HK-2 (cell line): Measurements from ENCODE around the gene RELN.
"Not testable (repeated sequence)": the region's sequence is repeated elsewhere in the genome, so short reads cannot be mapped to it uniquely, and the experiment has no call there.

Experiments used
- DNase-seq: peaks from one replicate; pipeline ENCODE4 v3.0.0-alpha.2; 2018; ENCODE audit not compliant: unreplicated experiment

Gene RELN

DNA sequence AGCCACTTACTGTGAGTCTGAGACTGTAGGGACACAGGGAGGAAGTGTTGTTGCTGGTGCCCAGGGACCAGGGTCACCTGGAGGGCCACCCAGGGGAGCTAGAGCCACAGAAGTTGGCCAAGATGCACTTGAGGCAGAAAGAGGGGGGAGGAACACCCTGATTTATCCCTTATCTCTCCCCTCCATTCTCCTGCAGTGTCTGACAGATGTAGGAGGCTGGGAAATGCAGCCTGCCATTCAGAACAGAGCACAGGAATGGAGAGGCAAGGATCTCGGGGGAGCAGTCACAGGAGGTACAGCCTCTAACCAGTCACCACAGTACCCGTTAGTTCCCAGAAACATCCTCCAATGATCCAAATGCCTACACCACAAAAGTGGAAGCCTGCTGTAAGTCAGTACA, 425.0 kb downstream of the RELN start:
- DNase-seq: no peak

DNA sequence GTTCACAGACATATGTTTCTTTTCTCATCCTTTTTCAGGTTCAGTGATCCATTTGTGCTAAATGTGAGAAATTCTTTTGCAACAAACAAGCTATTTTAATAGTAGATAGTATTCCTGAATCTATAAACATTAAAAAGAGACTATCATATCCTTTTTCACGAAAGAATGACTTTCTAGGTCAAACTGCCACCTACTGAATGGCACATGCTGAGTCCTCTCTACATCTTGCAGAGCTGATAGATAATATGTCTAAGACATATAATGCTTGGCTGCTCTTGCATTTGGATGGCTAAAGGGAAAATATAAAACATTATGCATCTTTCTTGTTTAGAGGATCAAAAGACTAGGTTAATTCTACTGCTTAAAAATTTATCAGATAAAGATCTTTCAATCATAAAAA, 429.3 kb downstream of the RELN start:
- DNase-seq: no peak

DNA sequence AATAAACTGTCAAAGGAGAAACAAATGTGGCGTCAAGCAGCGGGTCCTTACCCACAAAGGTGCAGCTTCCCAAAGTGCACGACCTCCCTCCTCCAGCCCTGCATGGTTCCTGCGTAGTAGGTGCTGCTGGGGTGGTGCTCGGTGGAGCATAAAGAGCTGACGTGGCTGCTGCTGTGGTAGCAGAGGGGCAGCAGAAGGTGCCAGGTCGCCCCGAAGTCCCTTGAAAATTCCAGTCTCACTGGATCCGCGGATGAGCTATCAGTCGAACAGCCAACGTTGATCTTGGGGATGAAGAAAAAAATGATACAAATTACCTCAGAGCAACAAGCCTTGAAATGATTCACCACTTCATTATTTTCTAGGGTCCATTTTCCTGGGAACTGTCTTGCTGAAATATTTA, 438.4 kb downstream of the RELN start:
- no peak for DNase-seq

DNA sequence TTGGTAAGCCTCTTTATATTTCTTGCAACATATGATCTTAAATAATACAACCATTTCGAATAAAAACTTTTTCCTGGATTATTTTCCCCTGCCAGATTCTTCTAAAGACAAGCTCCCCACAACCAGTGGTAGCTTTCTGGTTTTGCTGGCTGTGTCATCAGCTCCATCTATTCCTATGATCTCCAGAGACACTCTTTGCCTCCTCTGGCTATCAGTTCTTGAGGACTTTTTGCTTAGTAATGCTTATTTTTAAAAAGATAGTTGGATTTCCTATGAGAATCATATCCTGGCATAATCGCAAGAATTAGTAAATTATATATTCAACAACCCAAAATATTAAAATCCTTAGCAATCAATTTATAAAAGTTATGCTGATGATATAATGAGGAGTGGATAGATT, 439.7 kb downstream of the RELN start:
- DNase-seq: no peak

DNA sequence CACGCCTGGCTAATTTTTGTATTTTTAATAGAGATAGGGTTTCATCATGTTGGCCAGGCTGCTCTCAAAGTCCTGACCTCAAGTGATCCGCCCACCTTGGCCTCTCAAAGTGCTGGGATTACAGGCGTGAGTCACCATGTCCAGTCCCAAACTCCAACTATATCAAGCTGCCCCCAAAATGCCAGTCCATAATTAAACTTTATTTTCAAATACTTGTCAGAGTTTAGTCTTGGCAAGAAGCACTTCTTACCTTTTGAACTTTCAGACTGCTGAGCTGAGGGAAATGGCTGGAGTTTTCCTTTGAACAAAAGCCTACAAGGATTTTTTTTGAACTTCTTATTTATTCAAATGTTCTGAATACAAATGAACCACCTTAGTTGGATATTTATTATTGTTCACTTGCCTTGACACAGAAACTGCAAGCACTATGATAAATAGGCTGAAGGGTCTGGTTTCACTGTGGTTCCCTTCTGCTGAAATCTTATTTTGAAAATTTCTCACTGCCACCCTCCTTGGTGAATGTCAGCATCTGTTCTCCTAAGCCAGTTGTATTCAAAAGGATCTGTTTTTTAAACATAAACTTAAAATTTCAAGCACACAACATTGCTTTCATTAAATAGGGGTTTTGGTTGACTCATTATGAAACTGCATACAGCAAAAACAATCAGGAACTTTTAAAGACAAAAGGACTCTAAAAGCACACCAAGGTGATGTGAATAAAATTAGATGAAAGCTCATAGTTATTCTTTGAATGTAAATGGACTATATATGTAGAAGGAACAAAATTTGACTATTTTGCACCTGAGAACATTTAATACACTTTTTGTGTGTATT, 441.8 kb downstream of the RELN start:
- DNase-seq: no peak

DNA sequence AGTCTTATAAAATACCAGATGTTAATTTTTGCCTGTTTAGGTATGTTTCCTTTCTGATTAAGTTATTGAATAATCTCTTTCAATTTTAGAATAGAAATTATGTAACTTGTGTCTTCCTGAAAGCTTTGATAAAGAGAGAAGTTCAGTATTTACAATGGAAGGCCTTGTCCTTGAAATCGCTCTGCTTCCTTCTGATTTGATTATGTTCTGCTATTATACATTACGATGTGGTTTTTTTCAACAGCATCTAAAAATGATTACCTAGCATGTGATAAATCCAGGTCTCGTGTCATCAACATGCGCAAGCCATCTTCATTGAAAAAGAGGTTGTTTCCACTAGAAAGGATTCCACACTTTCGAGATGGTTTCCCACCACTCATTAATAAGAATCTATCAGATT, 447.0 kb downstream of the RELN start:
- DNase-seq: no peak

DNA sequence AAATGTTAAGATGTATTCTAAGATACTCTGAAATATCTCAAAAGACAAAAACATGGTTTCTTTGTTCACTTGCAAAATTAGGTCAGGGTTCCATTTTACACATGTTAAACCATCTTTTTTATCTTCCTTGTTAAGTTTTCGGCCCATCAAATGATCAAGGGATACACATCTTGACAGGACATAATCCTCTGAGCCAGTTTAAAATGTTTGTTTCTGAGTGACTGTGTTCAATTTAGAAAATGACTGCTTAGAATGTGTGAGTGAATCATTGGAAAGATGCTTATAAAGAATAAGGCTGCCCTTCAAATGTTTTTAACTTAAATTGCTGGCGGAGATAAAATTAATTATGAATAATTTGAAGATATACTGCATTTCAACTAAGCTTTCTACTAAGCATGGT, 447.5 kb downstream of the RELN start:
- DNase-seq: no peak

DNA sequence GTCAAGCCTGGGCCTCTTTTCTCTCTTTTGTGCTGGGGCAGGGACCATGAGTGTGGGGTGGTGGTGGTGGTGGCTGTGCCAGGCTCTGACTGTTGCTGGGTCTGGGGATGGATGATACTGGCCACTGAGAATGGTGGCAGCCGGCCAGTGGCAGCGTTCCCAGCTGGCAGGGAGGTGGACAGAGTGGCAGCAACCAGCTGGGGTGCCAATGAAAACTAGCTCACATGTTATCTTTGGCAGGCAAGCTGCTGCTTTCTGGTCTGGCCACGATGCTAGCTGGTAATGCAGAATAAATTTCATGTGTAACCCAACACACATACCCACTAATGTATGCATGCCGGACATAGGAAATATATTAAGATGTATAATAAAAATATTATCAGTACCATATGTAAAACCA, 448.4 kb downstream of the RELN start:
- DNase-seq: no peak

DNA sequence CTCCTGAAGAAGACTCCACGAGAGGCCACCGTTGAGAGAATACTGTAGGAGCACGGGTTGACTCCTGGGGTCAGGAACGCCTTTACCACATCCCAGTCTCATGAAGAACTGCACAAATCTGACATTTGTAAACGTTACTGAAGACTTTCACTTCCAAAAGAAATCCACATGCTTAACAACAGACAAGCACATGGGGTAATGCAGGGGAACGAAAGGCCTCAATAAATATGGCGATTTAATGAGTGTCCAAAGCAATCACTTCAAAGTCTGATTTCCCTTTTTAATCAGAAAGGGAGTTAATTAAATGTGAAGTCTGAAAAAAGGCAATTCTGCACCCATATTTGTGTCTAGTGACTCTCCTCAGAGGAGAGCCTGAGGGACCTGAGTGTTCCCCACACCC, 449.1 kb downstream of the RELN start:
- no peak for DNase-seq

DNA sequence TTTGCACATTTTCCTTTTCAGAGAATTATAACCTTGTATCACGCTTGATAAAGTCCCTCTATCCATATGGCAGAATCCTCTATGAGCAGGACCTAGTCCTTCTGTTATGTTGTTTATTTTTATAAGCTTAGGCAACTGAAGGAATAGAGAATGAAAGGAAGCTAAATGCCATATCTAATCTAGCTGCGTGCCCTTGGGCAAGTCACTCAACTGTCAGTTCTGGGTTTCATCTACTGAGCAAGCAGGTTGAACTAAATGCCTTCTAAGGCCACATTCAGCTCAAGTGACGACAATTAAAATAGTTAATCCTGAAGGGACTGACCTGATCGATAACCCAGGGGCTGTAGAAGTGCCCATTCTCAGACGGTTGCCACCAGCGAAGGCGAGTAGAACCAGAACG, 449.6 kb downstream of the RELN start:
- DNase-seq: no peak

DNA sequence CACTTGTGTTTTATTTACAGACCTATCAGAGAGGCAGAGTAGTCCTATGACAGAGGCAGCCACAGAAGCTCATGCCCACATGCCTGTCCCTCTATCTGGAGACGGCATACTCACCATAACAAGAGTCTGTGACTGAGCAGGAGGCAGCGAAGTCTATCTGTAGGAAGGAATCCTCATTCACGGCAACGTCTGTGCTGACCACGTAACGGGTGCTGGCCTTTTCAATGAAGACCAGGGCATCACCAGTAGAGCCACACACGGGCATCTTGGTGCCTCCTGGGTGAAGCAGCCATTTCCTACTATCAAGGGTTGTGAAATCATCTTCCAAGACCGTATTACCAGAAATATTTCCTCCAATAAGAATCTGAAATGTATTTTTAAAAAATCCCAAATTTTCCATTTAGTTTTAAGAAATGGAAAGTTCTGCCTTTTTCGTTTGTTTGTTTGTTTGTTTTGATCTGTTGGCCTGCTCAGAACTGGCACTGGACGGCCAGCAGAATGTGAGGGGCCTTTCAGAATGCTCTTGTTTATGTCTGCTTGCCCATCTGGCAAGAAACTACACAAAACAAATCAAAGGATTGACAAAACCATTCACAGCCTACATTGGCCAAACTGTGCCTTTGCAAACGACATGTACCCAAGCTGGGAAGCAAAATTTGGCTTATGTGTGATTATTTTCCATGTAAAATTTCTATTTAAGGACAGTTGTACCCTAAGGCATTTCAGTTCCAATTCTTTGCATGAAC, 450.3 kb downstream of the RELN start:
- no peak for DNase-seq

DNA sequence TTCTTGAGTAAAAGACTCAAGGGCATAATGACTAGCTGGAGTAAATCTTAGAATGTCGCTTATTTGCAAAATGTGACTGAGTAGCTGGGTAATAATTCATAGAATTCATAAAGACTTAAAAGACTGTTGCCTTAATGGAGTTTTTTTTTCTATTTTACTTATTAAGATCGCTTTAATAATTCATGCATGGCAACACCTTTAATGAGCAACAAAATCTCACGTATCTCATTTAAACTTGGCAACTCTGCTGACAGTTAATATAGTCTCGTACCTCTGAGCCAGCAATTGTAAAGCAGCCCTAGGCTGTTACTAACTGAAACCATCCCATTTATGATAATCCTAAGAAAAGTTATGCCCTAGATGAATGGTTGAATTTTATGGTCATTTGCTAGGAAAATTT, 455.7 kb downstream of the RELN start:
- DNase-seq: no peak

DNA sequence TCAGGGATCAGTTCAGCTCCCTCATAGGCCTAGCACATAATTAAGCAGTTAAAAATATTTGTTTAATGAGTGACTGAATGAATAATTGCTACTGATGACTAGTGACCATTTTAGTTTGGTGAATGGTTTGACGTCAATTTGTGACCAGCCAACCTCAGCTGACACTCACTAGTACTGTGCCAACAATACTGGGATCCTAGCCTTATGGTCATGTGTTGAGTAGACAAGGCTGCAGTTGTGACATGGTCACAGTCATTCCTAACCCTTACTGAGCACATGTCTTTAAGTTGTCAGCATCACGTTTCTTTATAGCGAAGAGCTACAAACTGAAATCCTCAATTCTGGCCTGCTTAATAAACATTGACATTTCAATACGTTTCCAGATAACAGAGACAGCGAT, 456.5 kb downstream of the RELN start:
- DNase-seq: no peak

DNA sequence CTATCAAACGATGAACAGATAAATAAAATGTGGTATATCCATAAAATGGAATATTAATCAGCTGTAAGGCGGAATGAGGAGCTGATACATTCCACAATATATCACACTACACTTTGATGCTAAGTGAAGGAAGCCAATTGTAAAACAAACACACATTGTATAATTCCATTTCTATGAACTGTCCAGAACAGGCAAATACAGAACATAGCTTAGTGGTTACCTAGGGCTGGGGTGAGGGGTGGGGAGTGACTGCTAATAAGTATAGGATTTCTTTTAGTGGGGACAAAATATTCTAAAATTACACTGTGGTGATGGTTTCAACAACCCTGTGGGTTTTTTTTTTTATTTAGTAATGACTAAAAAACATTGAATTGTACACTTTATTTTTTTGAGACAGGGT, 461.3 kb downstream of the RELN start:
- DNase-seq: no peak

DNA sequence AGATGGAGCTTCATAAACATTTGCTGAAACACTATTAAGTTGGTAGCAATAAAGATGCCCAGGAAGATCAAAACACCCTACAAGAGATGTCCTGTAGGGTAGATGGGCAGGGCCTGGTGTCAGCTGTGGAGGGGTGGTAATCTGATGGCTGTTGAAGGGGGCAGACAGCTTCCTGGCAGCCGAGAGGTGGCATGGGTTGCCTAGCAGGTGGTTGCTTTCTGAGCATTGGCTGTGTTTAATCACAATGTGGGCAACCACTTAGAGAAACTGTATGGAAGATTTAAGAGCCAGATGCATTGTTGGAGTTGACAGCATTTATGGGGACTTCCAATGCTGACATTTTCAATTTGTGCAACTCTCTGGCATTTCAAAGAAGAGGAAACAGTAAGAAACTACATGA, 463.5 kb downstream of the RELN start:
- no peak for DNase-seq

DNA sequence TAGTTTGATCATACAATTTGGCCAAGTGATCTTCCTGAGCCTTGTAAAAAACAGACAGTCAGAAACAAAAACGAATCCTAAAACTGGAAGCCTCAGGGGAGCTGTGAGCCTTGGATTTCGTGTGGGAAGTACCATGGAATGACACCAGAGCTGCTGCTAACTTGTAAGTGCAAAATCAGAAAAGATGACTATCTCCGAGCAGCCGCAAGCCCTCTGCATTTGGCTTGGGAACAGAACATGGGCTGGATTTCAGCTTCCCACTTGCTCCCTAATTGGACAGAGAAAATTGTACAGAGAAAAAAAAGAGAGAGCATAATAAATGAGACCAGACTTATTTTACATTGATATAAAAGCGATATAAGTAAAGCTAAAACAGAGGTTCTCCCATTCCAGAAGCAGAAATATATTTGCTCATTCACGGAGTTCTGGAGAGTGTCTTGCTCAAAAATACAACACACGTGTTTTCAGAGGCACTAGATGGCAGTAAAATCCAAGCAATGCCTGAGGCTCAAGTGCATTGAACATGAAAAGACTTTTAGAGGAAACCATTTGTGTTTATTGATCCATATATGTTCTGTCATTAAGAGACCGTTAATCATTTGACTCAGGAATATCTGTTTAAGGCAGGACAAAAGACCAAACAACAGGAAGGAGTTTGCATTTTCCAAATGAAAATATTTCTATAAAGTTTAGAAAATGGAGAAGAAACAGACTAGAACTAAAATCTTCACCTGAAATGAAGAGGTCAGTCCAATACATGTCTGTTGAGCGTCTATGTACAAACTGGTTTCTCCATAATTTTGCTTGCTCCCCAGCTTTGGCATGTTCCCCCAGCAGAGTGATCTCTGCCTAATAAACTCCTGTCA, 465.2 kb downstream of the RELN start:
- no peak for DNase-seq

DNA sequence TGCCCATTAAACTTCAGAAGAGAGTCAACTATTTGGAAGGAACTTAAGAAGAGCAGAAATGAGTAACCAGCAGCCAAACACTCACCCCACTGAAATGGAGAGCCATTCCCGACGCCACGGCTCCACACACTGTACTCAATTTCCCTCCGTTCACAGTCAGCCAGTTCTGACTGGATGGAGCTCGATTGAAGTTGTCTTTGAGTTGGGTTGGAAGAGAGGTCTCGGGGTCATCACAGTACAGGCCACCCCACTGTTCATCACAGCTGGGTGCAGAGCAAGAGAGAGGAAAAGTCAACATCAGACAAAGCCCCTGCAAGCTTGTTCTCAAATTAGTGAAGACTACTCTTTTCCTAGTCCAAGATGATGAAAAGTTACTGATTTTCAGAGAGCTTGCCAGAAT, 467.5 kb downstream of the RELN start:
- no peak for DNase-seq

DNA sequence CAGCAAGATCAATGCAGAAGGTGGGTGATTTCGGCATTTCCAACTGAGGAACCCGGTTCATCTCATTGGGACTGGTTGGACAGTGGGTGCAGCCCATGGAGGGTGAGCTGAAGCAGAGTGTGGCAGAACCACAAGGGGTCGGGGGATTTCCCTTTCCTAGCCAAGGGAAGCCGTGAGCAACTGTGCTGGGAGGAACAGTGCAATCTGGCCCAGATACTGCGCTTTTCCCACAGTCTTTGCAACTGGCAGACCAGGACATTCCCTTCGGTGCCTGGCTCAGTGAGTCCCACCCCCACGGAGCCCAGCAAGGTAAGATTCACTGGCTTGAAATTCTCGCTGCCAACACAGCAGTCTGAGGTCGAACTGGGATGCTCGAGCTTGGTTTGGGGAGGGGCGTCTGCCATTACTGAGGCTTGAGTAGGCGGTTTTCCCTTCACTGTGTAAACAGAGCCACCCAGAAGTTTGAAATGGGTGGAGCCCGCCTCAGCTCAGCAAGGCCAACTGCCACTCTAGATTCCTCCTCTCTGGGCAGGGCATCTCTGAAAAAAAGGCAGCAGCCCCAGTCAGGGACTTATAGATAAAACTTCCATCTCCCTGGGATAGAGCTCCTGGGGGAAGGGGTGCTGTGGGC, 484.8 kb downstream of the RELN start:
- DNase-seq: no peak

DNA sequence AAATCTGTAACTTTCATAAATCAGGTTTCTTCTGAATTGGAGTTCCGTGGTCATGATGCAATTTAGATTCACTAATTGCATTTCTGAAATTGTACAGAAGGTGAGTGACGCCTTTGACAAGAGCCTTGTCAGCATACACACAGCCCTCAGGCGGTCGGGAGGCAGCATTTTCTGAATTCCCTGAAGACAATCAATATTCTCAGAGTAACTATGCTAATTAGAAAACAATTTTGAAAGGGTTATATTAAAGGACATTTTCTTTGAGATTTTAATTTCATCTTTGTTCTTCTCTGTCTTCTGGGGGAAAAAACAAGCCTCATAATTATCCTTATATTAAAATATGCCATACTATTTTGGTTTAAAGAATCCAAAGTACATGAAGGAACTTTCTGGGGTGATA, 488.3 kb downstream of the RELN start:
- no peak for DNase-seq

DNA sequence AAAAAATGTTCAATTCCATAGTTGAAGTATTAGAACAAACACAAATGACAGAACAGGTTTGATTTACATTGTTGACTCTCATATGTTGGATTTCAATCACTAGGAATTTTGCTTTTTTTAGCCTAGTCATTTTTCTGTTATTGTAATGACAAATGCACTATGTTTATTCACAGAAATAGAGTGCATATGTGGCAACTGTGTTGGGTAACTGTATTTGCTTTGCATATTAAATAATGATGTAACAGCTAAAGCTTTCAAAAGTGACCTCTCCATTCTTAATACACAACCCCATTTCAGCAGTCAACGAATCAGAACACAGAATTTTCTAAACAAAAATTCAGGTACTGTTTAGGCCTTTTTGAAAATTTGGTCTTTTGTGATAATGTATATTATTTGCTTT, 489.5 kb downstream of the RELN start:
- DNase-seq: no peak

DNA sequence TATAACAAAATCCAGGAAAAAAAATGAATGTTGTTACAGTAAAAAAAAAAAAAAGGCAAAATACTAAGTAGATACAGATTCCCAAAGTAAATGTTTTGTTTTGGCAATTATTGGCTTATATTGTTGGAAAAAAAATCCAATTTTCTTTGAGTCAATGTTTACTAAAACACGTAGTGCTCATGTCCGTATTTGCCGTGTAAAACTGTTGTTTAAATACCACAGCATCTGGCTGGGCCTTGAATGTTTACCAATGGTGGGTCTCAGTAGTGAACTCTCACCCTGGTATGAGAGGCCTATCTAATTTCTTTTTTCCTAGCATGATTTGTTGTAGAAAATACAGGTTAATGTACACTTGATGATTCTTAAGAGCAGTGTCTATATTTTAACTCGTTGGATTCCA, 502.0 kb downstream of the RELN start:
- DNase-seq: no peak

DNA sequence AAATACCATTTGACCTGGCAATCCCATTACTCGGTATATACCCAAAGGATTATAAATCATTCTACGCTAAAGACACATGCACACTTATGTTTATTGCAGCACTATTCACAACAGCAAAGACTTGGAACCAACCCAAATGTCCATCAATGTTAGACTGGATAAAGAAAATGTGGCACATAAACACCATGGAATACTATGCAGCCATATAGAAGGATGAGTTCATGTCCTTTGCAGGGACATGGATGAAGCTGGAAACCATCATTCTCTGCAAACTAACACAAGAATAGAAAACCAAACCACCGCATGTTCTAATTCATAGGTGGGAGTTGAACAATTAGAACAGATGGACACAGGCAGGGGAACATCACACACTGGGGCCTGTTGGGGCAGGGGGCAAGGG, 502.6 kb downstream of the RELN start:
- not testable (repeated sequence) for DNase-seq
